ENCODE results near the gene DNAAF6.

Gene DNAAF6

GRCh38 chrX:107288676-107289075 is 82.3 kb downstream of the DNAAF6 start:
- Histone ChIP-seq H3K4me3 (ENCODE audit: low read depth, low read length) (no peak overlapping the region), H3K9me3 (ENCODE audit: control insufficient read depth, insufficient read depth, low read depth, low read length) (no peaks in the 10 kb centered on the region), H3K27ac (ENCODE audit: extremely low read depth, low read depth, low read length) (no peak overlapping the region), H3K36me3 (ENCODE audit: control insufficient read depth in 2 of 2, insufficient read depth in 1 of 2, low read length in 2 of 2) (no peaks in the 10 kb centered on the region), H3K4me1 (ENCODE audit: control insufficient read depth, insufficient read depth, low read length) (no peaks in the 10 kb centered on the region)
- TF ChIP-seq ZNF112 (tag by site-specific recombination; IDR thresholded peaks at IDR 0.05): no peak
- no peak for TF ChIP-seq ZNF830 (tag by site-specific recombination; IDR thresholded peaks at IDR 0.05; ENCODE audit: low read depth)
- TF ChIP-seq ZSCAN16 (tag by site-specific recombination; IDR thresholded peaks at IDR 0.05): no peak
- TF ChIP-seq ZNF155 (tag by site-specific recombination; IDR thresholded peaks at IDR 0.05): no peak
- no peak for TF ChIP-seq EGR2 (tag by site-specific recombination; IDR thresholded peaks at IDR 0.05; ENCODE audit: low read depth)
- TF ChIP-seq YY2 (tag by site-specific recombination; IDR thresholded peaks at IDR 0.05): no peak
- no peak for TF ChIP-seq ZNF529 (tag by site-specific recombination; IDR thresholded peaks at IDR 0.05; ENCODE audit: insufficient replicate concordance)
- no peak for TF ChIP-seq ZNF701 (tag by site-specific recombination; IDR thresholded peaks at IDR 0.05)
- no peak for TF ChIP-seq ZNF214 (tag by site-specific recombination; IDR thresholded peaks at IDR 0.05; ENCODE audit: borderline replicate concordance)
- no peak for TF ChIP-seq ZNF184 (tag by site-specific recombination; IDR thresholded peaks at IDR 0.05)
- TF ChIP-seq ZNF423 (tag by site-specific recombination; IDR thresholded peaks at IDR 0.05): no peak
- TF ChIP-seq, protein P1, sequence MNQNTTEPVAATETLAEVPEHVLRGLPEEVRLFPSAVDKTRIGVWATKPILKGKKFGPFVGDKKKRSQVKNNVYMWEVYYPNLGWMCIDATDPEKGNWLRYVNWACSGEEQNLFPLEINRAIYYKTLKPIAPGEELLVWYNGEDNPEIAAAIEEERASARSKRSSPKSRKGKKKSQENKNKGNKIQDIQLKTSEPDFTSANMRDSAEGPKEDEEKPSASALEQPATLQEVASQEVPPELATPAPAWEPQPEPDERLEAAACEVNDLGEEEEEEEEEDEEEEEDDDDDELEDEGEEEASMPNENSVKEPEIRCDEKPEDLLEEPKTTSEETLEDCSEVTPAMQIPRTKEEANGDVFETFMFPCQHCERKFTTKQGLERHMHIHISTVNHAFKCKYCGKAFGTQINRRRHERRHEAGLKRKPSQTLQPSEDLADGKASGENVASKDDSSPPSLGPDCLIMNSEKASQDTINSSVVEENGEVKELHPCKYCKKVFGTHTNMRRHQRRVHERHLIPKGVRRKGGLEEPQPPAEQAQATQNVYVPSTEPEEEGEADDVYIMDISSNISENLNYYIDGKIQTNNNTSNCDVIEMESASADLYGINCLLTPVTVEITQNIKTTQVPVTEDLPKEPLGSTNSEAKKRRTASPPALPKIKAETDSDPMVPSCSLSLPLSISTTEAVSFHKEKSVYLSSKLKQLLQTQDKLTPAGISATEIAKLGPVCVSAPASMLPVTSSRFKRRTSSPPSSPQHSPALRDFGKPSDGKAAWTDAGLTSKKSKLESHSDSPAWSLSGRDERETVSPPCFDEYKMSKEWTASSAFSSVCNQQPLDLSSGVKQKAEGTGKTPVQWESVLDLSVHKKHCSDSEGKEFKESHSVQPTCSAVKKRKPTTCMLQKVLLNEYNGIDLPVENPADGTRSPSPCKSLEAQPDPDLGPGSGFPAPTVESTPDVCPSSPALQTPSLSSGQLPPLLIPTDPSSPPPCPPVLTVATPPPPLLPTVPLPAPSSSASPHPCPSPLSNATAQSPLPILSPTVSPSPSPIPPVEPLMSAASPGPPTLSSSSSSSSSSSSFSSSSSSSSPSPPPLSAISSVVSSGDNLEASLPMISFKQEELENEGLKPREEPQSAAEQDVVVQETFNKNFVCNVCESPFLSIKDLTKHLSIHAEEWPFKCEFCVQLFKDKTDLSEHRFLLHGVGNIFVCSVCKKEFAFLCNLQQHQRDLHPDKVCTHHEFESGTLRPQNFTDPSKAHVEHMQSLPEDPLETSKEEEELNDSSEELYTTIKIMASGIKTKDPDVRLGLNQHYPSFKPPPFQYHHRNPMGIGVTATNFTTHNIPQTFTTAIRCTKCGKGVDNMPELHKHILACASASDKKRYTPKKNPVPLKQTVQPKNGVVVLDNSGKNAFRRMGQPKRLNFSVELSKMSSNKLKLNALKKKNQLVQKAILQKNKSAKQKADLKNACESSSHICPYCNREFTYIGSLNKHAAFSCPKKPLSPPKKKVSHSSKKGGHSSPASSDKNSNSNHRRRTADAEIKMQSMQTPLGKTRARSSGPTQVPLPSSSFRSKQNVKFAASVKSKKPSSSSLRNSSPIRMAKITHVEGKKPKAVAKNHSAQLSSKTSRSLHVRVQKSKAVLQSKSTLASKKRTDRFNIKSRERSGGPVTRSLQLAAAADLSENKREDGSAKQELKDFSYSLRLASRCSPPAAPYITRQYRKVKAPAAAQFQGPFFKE (tag by site-specific recombination; IDR thresholded peaks at IDR 0.05; ENCODE audit: borderline replicate concordance): no peak
- TF ChIP-seq ZNF792 (tag by site-specific recombination; IDR thresholded peaks at IDR 0.05): no peak
- TF ChIP-seq ZNF513 (tag by site-specific recombination; IDR thresholded peaks at IDR 0.05): no peak
- TF ChIP-seq PBX3 (CRISPR knock-in tag; IDR thresholded peaks at IDR 0.05): no peak
- TF ChIP-seq KLF7 (tag by site-specific recombination; IDR thresholded peaks at IDR 0.05; ENCODE audit: borderline replicate concordance): no peak
- no peak for TF ChIP-seq OVOL3 (tag by site-specific recombination; IDR thresholded peaks at IDR 0.05)
- TF ChIP-seq ZEB2 (tag by site-specific recombination; IDR thresholded peaks at IDR 0.05): no peak
- POLR2A ChIA-PET: no interaction called here
- CTCF ChIA-PET: no interaction called here

DNA sequence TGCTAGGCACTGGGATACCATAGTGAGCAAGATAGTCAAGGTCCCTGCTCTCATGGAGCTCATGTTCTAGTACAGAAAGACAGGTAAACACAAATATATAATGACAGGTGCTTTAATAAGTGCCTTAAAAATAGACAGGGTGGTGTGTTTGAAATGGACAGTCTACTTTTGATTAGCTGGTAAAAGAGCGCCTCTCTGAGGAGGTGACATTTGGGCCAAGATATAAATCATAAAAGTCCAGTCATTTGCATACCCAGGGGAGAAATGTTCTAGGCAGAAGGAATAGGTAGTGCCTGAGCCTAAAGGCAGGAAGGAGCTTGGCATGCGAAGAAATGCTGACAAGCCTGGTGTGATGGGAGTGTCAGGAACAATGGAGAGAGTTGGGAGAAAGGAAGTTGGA is 83.6 kb downstream of the DNAAF6 start:
- POLR2A ChIA-PET: no interaction called here
- no peaks in the 10 kb centered on the region for H3K4me1 ChIP-seq (ENCODE audit: control insufficient read depth, insufficient read depth, low read length)
- TF ChIP-seq ZNF335 (tag by site-specific recombination; conservative IDR thresholded peaks at IDR 0.05) (no peak), RBAK (tag by site-specific recombination; IDR thresholded peaks at IDR 0.05) (no peak), ZNF658 (tag by site-specific recombination; IDR thresholded peaks at IDR 0.05) (no peak)
- TF ChIP-seq, protein P2, sequence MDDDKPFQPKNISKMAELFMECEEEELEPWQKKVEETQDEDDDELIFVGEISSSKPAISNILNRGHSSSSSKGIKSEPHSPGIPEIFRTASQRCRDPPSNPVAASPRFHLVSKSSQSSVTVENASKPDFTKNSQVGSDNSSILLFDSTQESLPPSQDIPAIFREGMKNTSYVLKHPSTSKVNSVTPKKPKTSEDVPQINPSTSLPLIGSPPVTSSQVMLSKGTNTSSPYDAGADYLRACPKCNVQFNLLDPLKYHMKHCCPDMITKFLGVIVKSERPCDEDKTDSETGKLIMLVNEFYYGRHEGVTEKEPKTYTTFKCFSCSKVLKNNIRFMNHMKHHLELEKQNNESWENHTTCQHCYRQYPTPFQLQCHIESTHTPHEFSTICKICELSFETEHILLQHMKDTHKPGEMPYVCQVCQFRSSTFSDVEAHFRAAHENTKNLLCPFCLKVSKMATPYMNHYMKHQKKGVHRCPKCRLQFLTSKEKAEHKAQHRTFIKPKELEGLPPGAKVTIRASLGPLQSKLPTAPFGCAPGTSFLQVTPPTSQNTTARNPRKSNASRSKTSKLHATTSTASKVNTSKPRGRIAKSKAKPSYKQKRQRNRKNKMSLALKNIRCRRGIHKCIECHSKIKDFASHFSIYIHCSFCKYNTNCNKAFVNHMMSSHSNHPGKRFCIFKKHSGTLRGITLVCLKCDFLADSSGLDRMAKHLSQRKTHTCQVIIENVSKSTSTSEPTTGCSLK (tag by site-specific recombination; IDR thresholded peaks at IDR 0.05): no peak
- no peak overlapping the region for H3K27ac ChIP-seq (ENCODE audit: extremely low read depth, low read depth, low read length)
- H3K9me3 ChIP-seq (ENCODE audit: control insufficient read depth, insufficient read depth, low read depth, low read length): no peaks in the 10 kb centered on the region
- H3K36me3 ChIP-seq (ENCODE audit: control insufficient read depth in 2 of 2, insufficient read depth in 1 of 2, low read length in 2 of 2): no peaks in the 10 kb centered on the region
- no peak overlapping the region for H3K4me3 ChIP-seq (ENCODE audit: low read depth, low read length)
- CTCF ChIA-PET: no interaction called here
